IMR-90 (cell line): ENCODE data around the gene DIP2C.

Experiments
- CEBPB ChIP-seq: IDR thresholded peaks from 2 replicates; pipeline ENCODE4 v1.6.1; 2012; ENCODE audit warnings: low read depth, low read length, improper control_type of control experiment
- CTCF ChIP-seq: conservative IDR thresholded peaks from 2 replicates; pipeline ENCODE4 v1.5.1; 2012; ENCODE audit warnings: mild to moderate bottlenecking, low read depth, low read length, improper control_type of control experiment
- MAFK ChIP-seq: IDR thresholded peaks from 2 replicates; pipeline ENCODE4 v1.6.1; 2012; ENCODE audit warnings: low read depth, low read length, improper control_type of control experiment
- POLR2A ChIP-seq: IDR thresholded peaks from 2 replicates; pipeline ENCODE4 v1.6.1; 2012; ENCODE audit warnings: mild to moderate bottlenecking, low read depth, low read length
- RAD21 ChIP-seq: IDR thresholded peaks from 2 replicates; pipeline ENCODE4 v1.6.1; 2012; ENCODE audit warnings: low read length, improper control_type of control experiment

GRCh38 chr10:454860-455259, 234.6 kb downstream of the DIP2C start:
- TF ChIP-seq CTCF (no peak), RAD21 (0 out of 2 replicates have a peak, but pooled peaks have one; percentile 5), POLR2A (no peak), CEBPB (no peak), MAFK (no peak)
